NCI-H345 treated with DMSO at 0.1 percent for 48 hours (cell line): ENCODE measurements around the gene BROX.

Experiments used
- DNase-seq: peaks from one replicate; lab custom pipeline; 2025; ENCODE audit not compliant: unreplicated experiment; lab: John Stamatoyannopoulos, UW

Gene BROX

DNA sequence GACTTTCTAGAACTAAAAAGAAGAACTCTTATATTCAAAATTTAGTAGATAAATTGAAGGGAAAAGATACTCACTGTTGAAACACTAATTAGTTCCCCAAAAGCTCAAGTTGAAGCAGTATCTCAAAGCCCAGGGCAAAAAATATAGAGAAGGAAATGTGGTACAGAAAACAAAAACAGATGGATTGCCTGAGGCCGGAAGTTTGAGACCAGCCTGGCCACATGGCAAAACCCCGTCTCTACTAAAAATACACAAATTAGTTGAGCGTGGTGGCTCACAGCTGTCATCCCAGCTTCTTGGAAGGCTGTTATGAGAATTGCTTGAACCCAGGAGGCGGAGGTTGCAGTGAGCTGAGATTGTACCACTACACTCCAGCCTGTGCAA lies 60.6 kb downstream of the BROX start:
- DNase-seq, result no peak

- peak; percentile 49 for DNase-seq
These were observed 65.1 kb downstream of the BROX start for GRCh38 chr1:222777463-222777862.

DNA sequence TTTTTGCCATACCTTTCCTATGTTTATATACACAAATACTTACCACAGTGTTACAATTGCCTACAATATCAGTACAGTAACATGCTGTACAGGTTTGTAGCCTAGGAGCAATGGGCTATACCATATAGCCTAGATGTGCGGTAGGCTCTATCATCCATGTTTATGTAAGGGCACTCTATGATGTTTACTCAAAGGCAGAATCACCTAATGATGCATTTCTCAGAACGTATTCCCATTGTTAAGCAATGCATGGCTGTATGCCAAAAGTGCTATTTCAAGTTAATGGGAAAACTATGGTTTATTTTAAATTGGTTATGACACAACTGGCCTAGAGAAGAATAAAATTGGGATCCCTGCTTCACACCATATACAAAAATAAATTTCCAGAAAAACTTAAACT lies 65.6 kb downstream of the BROX start:
- peak; percentile 87 for DNase-seq

DNA sequence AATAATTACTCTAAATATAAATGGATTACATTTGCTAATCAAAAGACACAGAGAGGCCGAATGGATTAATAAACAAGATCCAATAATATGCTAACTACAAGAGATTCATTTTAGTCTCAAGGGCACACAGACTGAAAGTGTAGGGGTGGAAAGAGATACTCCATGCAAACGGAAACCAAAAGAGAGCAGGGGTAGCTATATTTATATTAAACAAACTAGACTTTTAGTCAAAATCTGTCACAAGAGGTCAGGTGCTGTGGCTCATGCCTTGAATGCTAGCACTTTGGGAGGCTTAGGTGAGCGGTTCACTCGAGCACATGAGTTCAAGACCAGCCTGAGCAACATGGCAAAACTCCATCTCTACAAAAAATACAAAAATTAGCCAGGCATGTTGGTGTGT lies 68.9 kb downstream of the BROX start:
- DNase-seq, result no peak

DNA sequence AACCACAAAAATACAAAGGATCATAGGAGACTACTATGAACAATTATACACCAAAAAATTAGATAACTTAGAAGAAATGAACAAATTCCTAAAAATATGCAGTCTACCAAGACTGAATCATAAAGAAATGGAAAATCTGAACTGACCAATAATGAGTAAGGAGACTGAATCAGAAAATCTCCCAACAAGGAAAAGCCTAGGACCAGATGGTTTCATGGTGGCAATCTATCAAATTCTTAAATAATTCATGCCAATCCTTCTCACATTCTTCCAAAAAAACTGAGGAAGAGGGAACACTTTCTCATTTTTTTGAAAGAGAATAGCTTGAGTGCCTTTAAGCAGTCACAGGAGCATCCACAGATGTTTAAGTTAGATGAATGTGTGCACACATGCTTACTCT lies 70.7 kb downstream of the BROX start:
- DNase-seq, result no peak

- DNase-seq, result no peak
These were observed 72.0 kb downstream of the BROX start for GRCh38 chr1:222784371-222784770.
